ENCODE measurements around the gene GNAS-AS1. TPM values are rescaled to one million over a fixed set of nuclear protein-coding genes. Genes with fewer than 3 reads are reported as not detected.

GNAS-AS1 gene
- total and polyA plus RNA-seq, 2 of the 8 experiments (the other 6 are each of a cell fraction or from before 2014, with no cell fraction given) = 4.7 to 13.7 TPM

- TF ChIP-seq E2F6 (IDR thresholded peaks at IDR 0.05) (no peak), POLR2AphosphoS5 (IDR thresholded peaks at IDR 0.05; ENCODE audit: low read depth, low read length) (no peak), CBX5 (IDR thresholded peaks at IDR 0.05; ENCODE audit: low read depth, low read length) (no peak), RXRA (IDR thresholded peaks at IDR 0.05; ENCODE audit: insufficient read depth, low read depth, low read length) (no peak), SIN3A (conservative IDR thresholded peaks at IDR 0.05 in 1 of 2, IDR thresholded peaks at IDR 0.05 in 1 of 2; ENCODE audit: low read depth in 1 of 2, low read length in 2 of 2) (no peak), TAF1 (IDR thresholded peaks at IDR 0.05; ENCODE audit: low read depth, low read length) (no peak), BCL11A (IDR thresholded peaks at IDR 0.05; ENCODE audit: low read depth in 2 of 2, low read length in 2 of 2) (no peak)
These were observed 12.5 kb upstream of the GNAS-AS1 start (continued) for GRCh38 chr20:58863044-58863790.
